Choroid plexus epithelial cell (primary cell): ENCODE measurements around the gene PLXDC2.

Experiments
- DNase-seq: peaks from one replicate; pipeline ENCODE4 v3.0.0-alpha.2; 2010; ENCODE audit warnings: low read depth
- H3K4me3 ChIP-seq: 2 replicates; pipeline ENCODE4 v1.5.1; 2011; ENCODE audit warnings: low read depth, mild to moderate bottlenecking, control low read depth, low read length, moderate library complexity
- CTCF ChIP-seq: conservative IDR thresholded peaks from 2 replicates; pipeline ENCODE4 v1.5.1; 2011; ENCODE audit warnings: low read depth, mild to moderate bottlenecking, control low read depth, inconsistent platforms, low read length, moderate library complexity

Gene PLXDC2

GRCh38 chr10:19966751-19967150 is 150.5 kb downstream of the PLXDC2 start:
- peak; percentile 78 for DNase-seq
- no peak overlapping the region for H3K4me3 ChIP-seq
- no peak for TF ChIP-seq CTCF

GRCh38 chr10:19967981-19968380 is 151.7 kb downstream of the PLXDC2 start:
- no peak for DNase-seq
- TF ChIP-seq CTCF, result no peak
- no peak overlapping the region for H3K4me3 ChIP-seq

- DNase-seq, result no peak
- TF ChIP-seq CTCF, result no peak
- H3K4me3 ChIP-seq, result no peak overlapping the region
These were observed 152.5 kb downstream of the PLXDC2 start for GRCh38 chr10:19968745-19969144.

- TF ChIP-seq CTCF, result no peak
- H3K4me3 ChIP-seq, result no peak overlapping the region
- DNase-seq, result peak; percentile 39
These were observed 154.0 kb downstream of the PLXDC2 start for GRCh38 chr10:19970256-19970655.

GRCh38 chr10:19970717-19971116 is 154.5 kb downstream of the PLXDC2 start:
- no peak overlapping the region for H3K4me3 ChIP-seq
- DNase-seq, result peak; percentile 39
- TF ChIP-seq CTCF, result no peak

- DNase-seq, result peak; percentile 39
- no peak overlapping the region for H3K4me3 ChIP-seq
- no peak for TF ChIP-seq CTCF
These were observed 155.3 kb downstream of the PLXDC2 start for GRCh38 chr10:19971343-19972052.

GRCh38 chr10:19974138-19974537 is 157.9 kb downstream of the PLXDC2 start:
- no peak for TF ChIP-seq CTCF
- no peak overlapping the region for H3K4me3 ChIP-seq
- no peak for DNase-seq
